Measurements from ENCODE around the gene PRDM15. TPM values are rescaled to one million over a fixed set of nuclear protein-coding genes. Genes with fewer than 3 reads are reported as not detected.
A peak's percentile ranks its signal among the peaks of the same experiment; 100 is the strongest.

The PRDM15 gene
- polyA plus RNA-seq, 1 experiment: 7.6 TPM

DNA sequence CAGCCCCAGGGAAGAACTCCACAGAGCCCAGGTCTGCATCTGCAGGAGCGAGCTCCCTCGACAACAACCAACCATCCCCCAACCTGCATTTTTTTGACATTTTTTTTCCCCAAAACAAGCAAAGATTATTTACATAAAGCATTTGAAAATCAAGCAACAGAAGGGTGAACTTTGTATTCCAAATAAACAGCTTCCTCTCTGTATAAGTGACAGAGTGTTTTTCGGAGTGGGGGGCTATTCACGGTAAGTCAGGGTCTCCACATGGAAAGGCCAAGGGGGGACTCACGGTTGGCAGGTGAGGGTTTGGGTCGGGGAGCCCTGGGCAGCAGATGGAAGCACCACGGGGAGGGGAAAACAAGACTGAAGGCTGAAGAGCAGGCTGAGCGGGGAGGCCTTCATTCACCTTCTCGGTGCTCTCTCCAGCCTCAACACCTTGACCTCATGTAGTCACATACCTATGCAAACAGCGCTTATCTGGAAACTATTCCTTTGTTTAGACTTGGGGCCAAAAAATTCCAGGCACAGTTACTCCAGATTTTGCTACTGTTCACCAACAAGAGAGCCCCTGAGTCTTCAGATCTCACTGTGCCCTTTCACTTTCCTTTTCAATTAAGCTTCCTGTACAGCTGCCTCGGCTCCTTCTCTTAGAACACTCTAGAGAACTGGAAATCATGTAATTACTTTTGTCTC is 47.1 kb upstream of the PRDM15 start:
- H3K36me3 ChIP-seq (ENCODE audit: control insufficient read depth, insufficient read depth, low read length): peaks cover 2% of the 10 kb centered on the region; the same call in 1 of the 2 replicates
- ChIA-PET POLR2A (interaction anchor here (0.5 kb wide), 1 partner anchor 121 kb away, joined by 3 read pairs; no protein-coding TSS in a partner anchor), CTCF (interaction anchor here (1.3 kb wide), 2 partner anchors 17 to 191 kb away, joined by 3 read pairs; no protein-coding TSS in a partner anchor)
- no peak for DNase-seq (ENCODE audit: low read depth)
- TF ChIP-seq, protein P1, sequence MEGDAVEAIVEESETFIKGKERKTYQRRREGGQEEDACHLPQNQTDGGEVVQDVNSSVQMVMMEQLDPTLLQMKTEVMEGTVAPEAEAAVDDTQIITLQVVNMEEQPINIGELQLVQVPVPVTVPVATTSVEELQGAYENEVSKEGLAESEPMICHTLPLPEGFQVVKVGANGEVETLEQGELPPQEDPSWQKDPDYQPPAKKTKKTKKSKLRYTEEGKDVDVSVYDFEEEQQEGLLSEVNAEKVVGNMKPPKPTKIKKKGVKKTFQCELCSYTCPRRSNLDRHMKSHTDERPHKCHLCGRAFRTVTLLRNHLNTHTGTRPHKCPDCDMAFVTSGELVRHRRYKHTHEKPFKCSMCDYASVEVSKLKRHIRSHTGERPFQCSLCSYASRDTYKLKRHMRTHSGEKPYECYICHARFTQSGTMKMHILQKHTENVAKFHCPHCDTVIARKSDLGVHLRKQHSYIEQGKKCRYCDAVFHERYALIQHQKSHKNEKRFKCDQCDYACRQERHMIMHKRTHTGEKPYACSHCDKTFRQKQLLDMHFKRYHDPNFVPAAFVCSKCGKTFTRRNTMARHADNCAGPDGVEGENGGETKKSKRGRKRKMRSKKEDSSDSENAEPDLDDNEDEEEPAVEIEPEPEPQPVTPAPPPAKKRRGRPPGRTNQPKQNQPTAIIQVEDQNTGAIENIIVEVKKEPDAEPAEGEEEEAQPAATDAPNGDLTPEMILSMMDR (IDR thresholded peaks at IDR 0.05; ENCODE audit: insufficient read depth, low read depth, low read length): no peak
- peak overlapping the region; percentile 18; the same call in 1 of the 2 replicates for H3K4me3 ChIP-seq (ENCODE audit: low read depth, low read length)
- H3K27me3 ChIP-seq (ENCODE audit: control insufficient read depth, insufficient read depth, low read length): no peaks in the 10 kb centered on the region

DNA sequence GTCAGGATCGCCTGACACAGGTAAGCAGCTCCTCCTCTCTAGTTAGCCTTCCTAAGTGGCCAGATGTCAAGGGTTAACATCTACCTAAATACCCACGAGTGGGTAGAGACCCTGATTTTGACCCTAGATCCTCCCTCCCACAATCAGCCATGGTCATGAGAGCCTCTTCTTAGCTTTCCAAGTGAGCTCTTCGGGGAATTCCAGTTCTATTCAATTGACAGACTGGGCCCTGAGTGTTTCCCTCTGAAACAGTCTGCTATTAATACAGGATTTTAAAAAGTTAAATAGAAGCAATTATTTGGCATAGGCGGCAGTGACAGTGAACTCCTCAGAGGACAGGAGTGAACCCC is 46.6 kb upstream of the PRDM15 start:
- peaks cover 2% of the 10 kb centered on the region; the same call in 1 of the 2 replicates for H3K36me3 ChIP-seq (ENCODE audit: control insufficient read depth, insufficient read depth, low read length)
- ChIA-PET POLR2A (no interaction called here), CTCF (interaction anchor here (1.3 kb wide), 1 partner anchor 18 kb away, joined by 3 read pairs; no protein-coding TSS in a partner anchor)
- H3K27me3 ChIP-seq (ENCODE audit: control insufficient read depth, insufficient read depth, low read length): no peaks in the 10 kb centered on the region
- DNase-seq (ENCODE audit: low read depth): no peak
- TF ChIP-seq, protein P1 (IDR thresholded peaks at IDR 0.05; ENCODE audit: insufficient read depth, low read depth, low read length): no peak
- no peak overlapping the region for H3K4me3 ChIP-seq (ENCODE audit: low read depth, low read length)

DNA sequence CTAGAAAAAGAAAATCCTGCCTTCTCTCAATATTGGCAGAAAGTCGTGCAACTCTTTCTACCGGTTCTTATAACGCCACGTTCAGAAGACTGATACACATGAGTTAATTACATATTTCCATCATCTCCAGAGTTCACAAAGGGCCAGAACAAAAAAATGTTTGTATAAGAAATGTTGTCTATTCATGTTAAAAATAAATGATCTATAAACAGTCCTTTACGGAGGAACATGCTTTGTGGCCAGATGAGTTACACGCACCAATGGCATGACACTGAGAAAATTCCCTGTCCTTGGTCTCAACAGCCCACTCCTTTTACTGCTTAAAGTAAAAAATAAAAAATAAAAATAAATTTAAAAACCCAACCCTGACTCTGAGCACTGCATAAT is 45.2 kb upstream of the PRDM15 start:
- Histone ChIP-seq H3K4me3 (ENCODE audit: low read depth, low read length) (no peak overlapping the region), H3K36me3 (ENCODE audit: control insufficient read depth, insufficient read depth, low read length) (peaks cover 2% of the 10 kb centered on the region; the same call in 1 of the 2 replicates), H3K27me3 (ENCODE audit: control insufficient read depth, insufficient read depth, low read length) (no peaks in the 10 kb centered on the region)
- CTCF ChIA-PET: interaction anchor here (2.2 kb wide), 1 partner anchor 193 kb away, joined by 4 read pairs; no protein-coding TSS in a partner anchor
- TF ChIP-seq, protein P1 (IDR thresholded peaks at IDR 0.05; ENCODE audit: insufficient read depth, low read depth, low read length): no peak
- DNase-seq (ENCODE audit: low read depth): no peak
- POLR2A ChIA-PET: no interaction called here

DNA sequence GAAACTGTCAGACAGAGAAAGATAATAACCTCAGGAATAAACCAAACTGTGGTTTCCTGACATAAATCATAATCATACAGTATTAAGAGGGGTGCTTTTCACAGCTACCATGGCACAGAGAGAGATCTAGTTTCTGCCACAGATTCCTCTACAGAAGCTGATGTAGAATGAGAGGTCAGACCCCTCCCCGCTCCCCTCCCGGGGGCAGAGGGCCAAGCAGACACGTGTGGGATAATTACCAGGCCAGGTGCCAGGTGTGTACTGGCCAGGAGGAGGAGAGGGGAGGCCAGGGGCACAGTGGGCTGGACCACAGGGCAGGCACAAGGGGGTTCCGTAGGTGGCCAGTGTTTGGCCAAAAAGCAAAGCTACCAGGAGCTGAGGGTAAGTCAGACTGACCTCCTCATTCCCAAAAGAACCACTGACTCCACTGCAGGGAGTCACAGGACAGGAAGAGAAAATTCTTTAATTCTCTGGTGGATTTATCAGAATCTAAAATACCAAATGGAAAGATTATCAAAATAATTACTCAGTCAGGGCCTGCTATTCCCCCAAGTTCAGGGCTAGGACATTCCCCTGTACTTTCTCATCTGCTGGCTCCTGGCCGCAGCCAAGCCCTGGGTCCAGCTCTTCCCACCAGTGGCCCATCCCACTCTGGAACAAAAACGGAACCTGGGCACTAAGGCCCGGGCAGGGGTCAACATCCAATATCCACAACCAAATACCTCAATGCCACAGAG is 44.7 kb upstream of the PRDM15 start:
- no peak for DNase-seq (ENCODE audit: low read depth)
- Histone ChIP-seq H3K36me3 (ENCODE audit: control insufficient read depth, insufficient read depth, low read length) (0 out of 2 replicates have a peak, but pooled peaks cover 2% of the 10 kb centered on the region), H3K4me3 (ENCODE audit: low read depth, low read length) (no peak overlapping the region), H3K27me3 (ENCODE audit: control insufficient read depth, insufficient read depth, low read length) (no peaks in the 10 kb centered on the region)
- POLR2A ChIA-PET: no interaction called here
- TF ChIP-seq, protein P1 (IDR thresholded peaks at IDR 0.05; ENCODE audit: insufficient read depth, low read depth, low read length): no peak
- CTCF ChIA-PET: interaction anchor here (2.2 kb wide), 1 partner anchor 194 kb away, joined by 4 read pairs; no protein-coding TSS in a partner anchor

DNA sequence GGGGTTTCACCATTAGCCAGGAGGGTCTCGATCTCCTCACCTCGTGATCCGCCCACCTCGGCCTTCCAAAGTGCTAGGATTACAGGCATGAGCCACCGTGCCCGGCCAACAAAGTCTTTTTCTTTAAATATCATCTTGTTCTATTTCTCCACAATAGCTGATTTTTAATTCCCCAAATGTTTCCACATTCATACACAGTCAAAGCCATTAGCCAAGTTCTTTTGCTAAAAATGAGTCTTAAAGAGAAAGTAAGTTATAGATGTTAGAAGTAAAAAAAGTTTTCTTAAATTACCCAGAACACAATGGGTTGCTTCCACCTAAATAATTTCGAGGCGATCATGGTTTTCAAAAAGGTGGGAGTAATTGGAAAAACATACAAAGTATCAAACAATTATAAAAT is 44.0 kb upstream of the PRDM15 start:
- TF ChIP-seq, protein P1 (IDR thresholded peaks at IDR 0.05; ENCODE audit: insufficient read depth, low read depth, low read length): no peak
- no peak overlapping the region for H3K4me3 ChIP-seq (ENCODE audit: low read depth, low read length)
- no peaks in the 10 kb centered on the region for H3K27me3 ChIP-seq (ENCODE audit: control insufficient read depth, insufficient read depth, low read length)
- ChIA-PET CTCF (interaction anchor here (2.2 kb wide), 1 partner anchor 194 kb away, joined by 4 read pairs; no protein-coding TSS in a partner anchor), POLR2A (no interaction called here)
- H3K36me3 ChIP-seq (ENCODE audit: control insufficient read depth, insufficient read depth, low read length): peaks cover 3% of the 10 kb centered on the region; the same call in 1 of the 2 replicates
- no peak for DNase-seq (ENCODE audit: low read depth)
